Trophoblast cell (in vitro differentiated cells and primary cell): ENCODE measurements around the gene UBAP1L.

Experiments
- DNase-seq, 2 donors: peaks; one replicate each; pipeline ENCODE4 v3.0.0-alpha.2; 2016
- H2AFZ ChIP-seq: 2 replicates; pipeline ENCODE4 v1.6.1; 2013; ENCODE audit warnings: low read length, moderate library complexity, mild to moderate bottlenecking; ENCODE audit not compliant: insufficient read depth, poor library complexity
- H2AK5ac ChIP-seq: 2 replicates; pipeline ENCODE4 v1.6.1; 2013; ENCODE audit warnings: mild to moderate bottlenecking, low read length
- H2BK120ac ChIP-seq: 2 replicates; pipeline ENCODE4 v1.6.1; 2013; ENCODE audit warnings: low read length, mild to moderate bottlenecking, moderate library complexity; ENCODE audit not compliant: insufficient read depth, poor library complexity
- H2BK12ac ChIP-seq: 2 replicates; pipeline ENCODE4 v1.6.1; 2013; ENCODE audit warnings: mild to moderate bottlenecking, low read length, moderate library complexity
- H2BK5ac ChIP-seq: 2 replicates; pipeline ENCODE4 v1.6.1; 2013; ENCODE audit warnings: low read length, low read depth, moderate library complexity, mild to moderate bottlenecking; ENCODE audit not compliant: poor library complexity
- H3K14ac ChIP-seq: 2 replicates; pipeline ENCODE4 v1.6.1; 2013; ENCODE audit warnings: mild to moderate bottlenecking, low read length
- H3K18ac ChIP-seq: 2 replicates; pipeline ENCODE4 v1.6.1; 2013; ENCODE audit warnings: mild to moderate bottlenecking, low read length
- H3K23ac ChIP-seq: 2 replicates; pipeline ENCODE4 v1.6.1; 2013; ENCODE audit warnings: low read length
- H3K27ac ChIP-seq: 2 replicates; pipeline ENCODE4 v1.5.1; 2013; ENCODE audit warnings: low read depth, mild to moderate bottlenecking, inconsistent platforms, low read length, moderate library complexity
- H3K27me3 ChIP-seq: 2 replicates; pipeline ENCODE4 v1.6.1; 2013; ENCODE audit warnings: inconsistent platforms, mild to moderate bottlenecking, low read length, moderate library complexity; ENCODE audit not compliant: insufficient read depth
- H3K36me3 ChIP-seq, 2 experiments: 1 replicate in 1 of 2; 2 replicates in 1 of 2; pipeline ENCODE4 v1.6.1; 2013; ENCODE audit warnings: low read length in 2 of 2, mild to moderate bottlenecking in 2 of 2, moderate library complexity in 1 of 2; ENCODE audit not compliant: insufficient read depth in 2 of 2, control insufficient read depth in 1 of 2
- H3K4ac ChIP-seq: 2 replicates; pipeline ENCODE4 v1.6.1; 2013; ENCODE audit warnings: low read depth, mild to moderate bottlenecking, low read length, moderate library complexity
- H3K4me1 ChIP-seq, 2 experiments: 1 replicate in 1 of 2; 2 replicates in 1 of 2; pipeline ENCODE4 v1.6.1; 2013; ENCODE audit warnings: low read length in 2 of 2, mild to moderate bottlenecking in 2 of 2, moderate library complexity in 1 of 2; ENCODE audit not compliant: insufficient read depth in 2 of 2, control insufficient read depth in 1 of 2
- H3K4me2 ChIP-seq: 2 replicates; pipeline ENCODE4 v1.6.1; 2013; ENCODE audit warnings: inconsistent platforms, mild to moderate bottlenecking, low read length, moderate library complexity
- H3K4me3 ChIP-seq: 2 replicates; pipeline ENCODE4 v1.5.1; 2013; ENCODE audit warnings: mild to moderate bottlenecking, low read depth, low read length, inconsistent platforms
- H3K79me1 ChIP-seq: one replicate; pipeline ENCODE4 v1.6.1; 2013; ENCODE audit warnings: low read length
- H3K79me2 ChIP-seq: 2 replicates; pipeline ENCODE4 v1.6.1; 2013; ENCODE audit warnings: low read length, mild to moderate bottlenecking; ENCODE audit not compliant: control insufficient read depth, insufficient read depth, poor library complexity
- H3K9ac ChIP-seq: 2 replicates; pipeline ENCODE4 v1.6.1; 2013; ENCODE audit warnings: mild to moderate bottlenecking, low read length
- H3K9me3 ChIP-seq: 2 replicates; pipeline ENCODE4 v1.6.1; 2013; ENCODE audit warnings: low read depth, mild to moderate bottlenecking, control low read depth, inconsistent platforms, low read length; ENCODE audit not compliant: insufficient read depth
- H4K12ac ChIP-seq: 2 replicates; pipeline ENCODE4 v1.6.1; 2013; ENCODE audit warnings: low read depth, mild to moderate bottlenecking, low read length, moderate library complexity
- H4K8ac ChIP-seq: 2 replicates; pipeline ENCODE4 v1.6.1; 2013; ENCODE audit warnings: low read depth, mild to moderate bottlenecking, low read length, moderate library complexity
- H4K91ac ChIP-seq: one replicate; pipeline ENCODE4 v1.6.1; 2013; ENCODE audit warnings: low read depth, mild to moderate bottlenecking, low read length, moderate library complexity
- WGBS: extraction: QIAGEN DNeasy Blood & Tissue Kit; methylation state at CpG from one replicate; pipeline ENCODE4 v1.1.7; 2013; ENCODE audit warnings: missing lambda C conversion rate; ENCODE audit not compliant: insufficient read length, insufficient coverage; ENCODE audit errors: extremely low coverage; 5-methylcytosine and 5-hydroxymethylcytosine counted together

The UBAP1L gene

DNA sequence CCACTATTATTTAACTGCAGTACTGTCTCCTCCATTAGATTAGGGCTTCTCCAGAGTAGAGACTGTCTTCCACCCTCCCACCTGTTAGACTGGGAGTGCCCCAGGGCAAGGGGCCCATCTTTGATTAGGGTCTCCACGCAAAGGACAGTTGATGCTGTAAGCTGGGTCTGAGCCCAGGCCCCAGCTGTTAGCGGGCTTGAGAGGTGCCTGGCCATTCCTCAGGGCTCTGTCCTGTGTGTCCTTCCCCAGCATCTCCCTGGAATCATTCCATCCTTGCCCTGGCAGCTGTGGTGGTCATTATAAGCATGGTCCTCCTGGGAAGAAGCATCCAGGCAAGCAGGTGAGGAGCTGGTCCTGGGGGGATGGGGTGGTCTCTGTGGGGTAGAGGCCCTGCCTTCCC is 63.7 kb downstream of the UBAP1L start:
- H3K18ac ChIP-seq: no peak overlapping the region
- H4K12ac ChIP-seq: no peak overlapping the region
- H3K79me1 ChIP-seq: peaks cover 3% of the 10 kb centered on the region
- H2BK12ac ChIP-seq: no peak overlapping the region
- no peaks in the 10 kb centered on the region for H3K9me3 ChIP-seq
- no peak overlapping the region for H3K23ac ChIP-seq
- H3K14ac ChIP-seq: no peak overlapping the region
- no peak overlapping the region for H2BK120ac ChIP-seq
- H4K8ac ChIP-seq: no peak overlapping the region
- peaks cover 0 to 2% of the 10 kb centered on the region in 2 experiments for H3K36me3 ChIP-seq
- no peak overlapping the region for H3K4me3 ChIP-seq
- no peak overlapping the region for H4K91ac ChIP-seq
- H2AK5ac ChIP-seq: no peak overlapping the region
- H3K27me3 ChIP-seq: no peaks in the 10 kb centered on the region
- no peak for DNase-seq
- H3K79me2 ChIP-seq: no peaks in the 10 kb centered on the region
- peaks cover 7 to 11% of the 10 kb centered on the region in 2 experiments for H3K4me1 ChIP-seq
- H3K4ac ChIP-seq: no peak overlapping the region
- no peak overlapping the region for H2BK5ac ChIP-seq
- no CpG with 5 or more reads among the region's 2 CpGs for WGBS
- no peak overlapping the region for H2AFZ ChIP-seq
- H3K27ac ChIP-seq: no peak overlapping the region
- H3K9ac ChIP-seq: no peak overlapping the region
- H3K4me2 ChIP-seq: no peak overlapping the region

DNA sequence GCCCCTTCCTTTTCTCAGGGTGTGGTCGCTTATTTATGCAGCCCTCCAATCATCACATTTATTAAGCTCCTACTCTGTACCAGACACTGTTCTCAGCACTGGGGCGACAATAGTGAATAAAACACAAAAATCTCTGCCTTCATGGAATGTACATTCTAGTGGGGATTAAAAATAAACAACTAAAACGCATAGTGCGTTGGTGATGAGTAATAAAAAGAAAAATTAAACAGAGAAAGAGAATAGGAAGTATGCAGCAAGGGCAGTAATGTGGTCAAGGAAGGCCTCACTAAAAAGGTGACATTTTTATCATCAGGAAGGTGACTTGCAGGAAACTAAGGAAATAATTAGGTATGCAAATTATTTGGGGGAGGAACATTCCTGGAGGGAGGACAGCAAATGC is 64.7 kb downstream of the UBAP1L start:
- Histone ChIP-seq H3K4me2 (no peak overlapping the region), H4K91ac (no peak overlapping the region), H2BK120ac (no peak overlapping the region), H3K36me3 (peaks cover 0 to 2% of the 10 kb centered on the region in 2 experiments), H3K27ac (no peak overlapping the region), H2BK5ac (no peak overlapping the region), H3K79me2 (no peaks in the 10 kb centered on the region), H3K9me3 (no peaks in the 10 kb centered on the region), H2BK12ac (no peak overlapping the region), H3K18ac (no peak overlapping the region), H4K8ac (no peak overlapping the region), H3K14ac (no peak overlapping the region), H2AFZ (no peak overlapping the region), H3K4ac (no peak overlapping the region), H4K12ac (no peak overlapping the region), H2AK5ac (no peak overlapping the region), H3K4me1 (peaks cover 4 to 5% of the 10 kb centered on the region in 2 experiments), H3K9ac (no peak overlapping the region), H3K79me1 (no peaks in the 10 kb centered on the region), H3K23ac (no peak overlapping the region), H3K27me3 (no peaks in the 10 kb centered on the region), H3K4me3 (no peak overlapping the region)
- DNase-seq: no peak
- 100% methylated on average over 2 of the region's 4 CpGs for WGBS

DNA sequence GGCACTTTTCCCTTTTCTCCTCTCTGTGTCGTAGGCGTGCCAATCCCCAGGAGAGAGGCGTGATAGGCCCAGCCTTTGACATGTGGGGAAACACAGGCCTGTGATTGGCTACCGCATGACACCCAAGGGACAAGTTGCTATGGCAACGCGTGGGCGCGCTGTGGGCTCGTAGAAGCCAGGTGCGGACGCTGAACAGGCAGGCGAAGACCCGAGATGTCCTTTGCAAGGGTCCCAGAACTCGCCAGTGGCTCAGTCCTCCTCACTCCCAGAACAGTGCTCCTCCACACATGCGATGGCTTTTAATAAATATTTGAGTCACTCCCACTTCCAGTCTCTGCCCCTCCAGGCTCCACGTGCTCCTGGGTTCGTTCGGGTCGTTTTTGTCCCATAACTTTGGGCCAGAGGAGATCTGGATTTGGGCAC is 65.6 kb downstream of the UBAP1L start:
- no peaks in the 10 kb centered on the region for H3K9me3 ChIP-seq
- no peak overlapping the region for H3K23ac ChIP-seq
- H4K8ac ChIP-seq: no peak overlapping the region
- no peak overlapping the region for H3K27ac ChIP-seq
- H3K79me2 ChIP-seq: no peaks in the 10 kb centered on the region
- no peak overlapping the region for H2BK5ac ChIP-seq
- H3K36me3 ChIP-seq: peaks cover 0 to 2% of the 10 kb centered on the region in 2 experiments
- H2AFZ ChIP-seq: no peak overlapping the region
- H3K14ac ChIP-seq: no peak overlapping the region
- no CpG with 5 or more reads among the region's 19 CpGs for WGBS
- no peak overlapping the region for H2BK120ac ChIP-seq
- H3K27me3 ChIP-seq: no peaks in the 10 kb centered on the region
- DNase-seq: peak; percentile 89 to 98
- no peak overlapping the region for H2BK12ac ChIP-seq
- no peak overlapping the region for H3K9ac ChIP-seq
- no peak overlapping the region for H3K4me3 ChIP-seq
- H4K12ac ChIP-seq: no peak overlapping the region
- H3K79me1 ChIP-seq: no peaks in the 10 kb centered on the region
- peaks cover 2 to 4% of the 10 kb centered on the region in 2 experiments for H3K4me1 ChIP-seq
- H2AK5ac ChIP-seq: no peak overlapping the region
- no peak overlapping the region for H4K91ac ChIP-seq
- H3K4ac ChIP-seq: no peak overlapping the region
- H3K4me2 ChIP-seq: peak overlapping the region; percentile 60
- H3K18ac ChIP-seq: no peak overlapping the region

DNA sequence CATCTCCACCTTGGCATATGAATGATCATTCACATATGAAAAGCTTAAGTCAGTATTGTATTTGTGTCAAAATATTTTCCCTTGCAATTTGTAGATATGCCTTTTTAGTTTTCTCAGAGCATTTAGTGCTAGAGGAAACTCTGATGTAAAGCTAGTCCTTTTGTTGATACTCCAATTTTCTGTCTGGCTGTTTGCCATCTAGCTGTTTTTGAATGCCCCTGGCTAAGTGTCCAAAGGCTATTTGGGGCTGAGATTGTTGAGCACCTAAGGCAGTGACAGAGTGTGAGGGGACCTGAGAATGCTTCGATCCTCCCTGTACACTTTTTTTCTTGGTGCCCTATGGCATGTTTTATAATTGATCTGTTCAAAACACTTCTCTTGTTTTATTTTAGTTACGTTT is 66.8 kb downstream of the UBAP1L start:
- Histone ChIP-seq H3K14ac (no peak overlapping the region), H3K79me2 (no peaks in the 10 kb centered on the region), H3K27ac (no peak overlapping the region), H4K8ac (no peak overlapping the region), H2BK12ac (no peak overlapping the region), H4K91ac (no peak overlapping the region), H3K79me1 (no peaks in the 10 kb centered on the region), H3K27me3 (no peaks in the 10 kb centered on the region), H3K4me3 (no peak overlapping the region), H3K4me2 (no peak overlapping the region), H2BK5ac (no peak overlapping the region), H3K36me3 (no peaks in the 10 kb centered on the region), H3K9me3 (no peaks in the 10 kb centered on the region), H3K18ac (no peak overlapping the region), H3K4me1 (peaks cover 2 to 4% of the 10 kb centered on the region in 2 experiments), H3K23ac (no peak overlapping the region), H3K9ac (no peak overlapping the region), H3K4ac (no peak overlapping the region), H4K12ac (no peak overlapping the region), H2AFZ (no peak overlapping the region), H2AK5ac (no peak overlapping the region), H2BK120ac (no peak overlapping the region)
- WGBS: no CpG with 5 or more reads among the region's 2 CpGs
- DNase-seq: no peak
